ENCODE data around the gene ROR1. TPM values are rescaled to one million over a fixed set of nuclear protein-coding genes. Genes with fewer than 3 reads are reported as not detected.

Gene ROR1
- total and polyA plus RNA-seq, 2 donors (not counting 3 experiments of a cell fraction or from before 2014, with no cell fraction given): 2.6 to 3.5 TPM

DNA sequence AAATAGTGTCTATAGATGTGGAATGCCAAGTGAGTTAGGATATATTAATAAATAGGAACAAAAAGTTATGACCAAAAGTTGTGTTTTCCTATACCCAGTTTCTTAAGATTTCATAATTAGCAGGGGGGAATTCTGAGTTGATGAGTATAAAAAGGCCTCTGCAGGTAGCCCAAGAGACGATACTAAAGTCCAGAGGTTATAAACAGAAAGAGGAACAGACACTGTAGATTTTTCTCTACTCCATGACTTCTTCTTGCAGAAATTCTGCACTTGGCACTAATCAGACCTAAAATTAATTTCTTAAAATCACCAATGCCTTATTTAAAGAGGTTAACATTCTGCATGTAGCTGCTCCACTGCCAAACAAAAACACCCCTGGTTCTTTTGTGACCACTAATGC, 62.6 kb downstream of the ROR1 start:
- Histone ChIP-seq H3K36me3 (ENCODE audit: control insufficient read depth in 2 of 2, extremely low read depth in 1 of 2, insufficient read depth in 2 of 2, low read length in 2 of 2) (no peaks in the 10 kb centered on the region), H3K4me2 (ENCODE audit: insufficient read depth, low read length) (no peak overlapping the region), H2AFZ (ENCODE audit: low read depth, low read length) (no peak overlapping the region), H3K27me3 (ENCODE audit: control insufficient read depth in 2 of 2, insufficient read depth in 2 of 2, low read length in 2 of 2) (no peaks in the 10 kb centered on the region), H4K20me1 (replicated peaks; ENCODE audit: control insufficient read depth, extremely low read depth, insufficient read depth, low read length) (no peaks in the 10 kb centered on the region), H3K9me1 (replicated peaks; ENCODE audit: control insufficient read depth, extremely low read depth, insufficient read depth, low read length) (no peaks in the 10 kb centered on the region), H3K9ac (replicated peaks; ENCODE audit: extremely low read depth, insufficient read depth, low read length) (no peak overlapping the region), H3K4me3 (replicated peaks in 1 of 3; ENCODE audit: insufficient read depth in 1 of 3, low read depth in 1 of 3, low read length in 3 of 3) (no peak overlapping the region), H3K27ac (ENCODE audit: insufficient read depth, low read depth, low read length) (no peak overlapping the region), H3K9me3 (replicated peaks; ENCODE audit: control insufficient read depth, insufficient read depth, low read length) (no peaks in the 10 kb centered on the region), H3K79me2 (ENCODE audit: control insufficient read depth, insufficient read depth, low read length) (no peaks in the 10 kb centered on the region), H3K4me1 (ENCODE audit: control insufficient read depth, extremely low read depth, insufficient read depth, low read length) (no peaks in the 10 kb centered on the region)
- CTCF ChIA-PET: no interaction called here
- no TSS peak for BruUV-seq (replicated peaks)
- FAIRE-seq (no peak), DNase-seq (ENCODE audit: low read depth, low spot score) (no peak)
- intact Hi-C loops (cut with micrococcal nuclease): no loop called here
- TF ChIP-seq FOS (IDR thresholded peaks at IDR 0.05; ENCODE audit: borderline replicate concordance, insufficient read depth, low read length): no peak
- dilution Hi-C loops (cut with MboI; ENCODE audit: extremely low pct_ligation_motif_present, low sequenced_read_pairs): no loop called here
- POLR2A ChIA-PET: no interaction called here

DNA sequence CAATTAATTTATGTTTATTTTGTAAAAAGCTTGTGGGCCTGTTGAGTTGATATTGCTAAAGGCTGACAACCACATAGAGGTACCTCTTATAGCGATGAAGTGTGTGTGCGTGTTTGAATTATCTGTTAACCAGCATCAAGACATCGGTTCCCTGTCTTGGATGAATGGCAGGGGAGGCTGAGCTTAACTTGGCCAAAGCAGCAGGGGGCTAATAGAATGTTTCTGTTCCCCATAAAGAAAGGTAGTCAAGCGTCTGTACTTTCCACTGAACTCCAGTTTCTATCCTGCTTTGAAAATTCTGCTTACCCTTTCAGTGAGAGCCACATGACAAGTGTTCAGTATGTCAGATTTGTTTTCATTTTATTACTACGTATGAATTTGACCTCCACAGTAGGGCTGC, 63.0 kb downstream of the ROR1 start:
- H3K4me3 ChIP-seq (replicated peaks in 1 of 3; ENCODE audit: insufficient read depth in 1 of 3, low read depth in 1 of 3, low read length in 3 of 3): no peak overlapping the region
- H3K27ac ChIP-seq (ENCODE audit: insufficient read depth, low read depth, low read length): no peak overlapping the region
- ChIA-PET POLR2A (no interaction called here), CTCF (no interaction called here)
- no TSS peak for BruUV-seq (replicated peaks)
- TF ChIP-seq POLR2A (IDR thresholded peaks at IDR 0.05; ENCODE audit: low read depth, low read length): no peak
- TF ChIP-seq EZH2 (IDR thresholded peaks at IDR 0.05; ENCODE audit: borderline replicate concordance, low read depth, low read length, severe bottlenecking): no peak
- TF ChIP-seq JUN (IDR thresholded peaks at IDR 0.05; ENCODE audit: borderline replicate concordance, insufficient read depth, insufficient read length, low read depth): no peak
- TF ChIP-seq, protein P1, sequence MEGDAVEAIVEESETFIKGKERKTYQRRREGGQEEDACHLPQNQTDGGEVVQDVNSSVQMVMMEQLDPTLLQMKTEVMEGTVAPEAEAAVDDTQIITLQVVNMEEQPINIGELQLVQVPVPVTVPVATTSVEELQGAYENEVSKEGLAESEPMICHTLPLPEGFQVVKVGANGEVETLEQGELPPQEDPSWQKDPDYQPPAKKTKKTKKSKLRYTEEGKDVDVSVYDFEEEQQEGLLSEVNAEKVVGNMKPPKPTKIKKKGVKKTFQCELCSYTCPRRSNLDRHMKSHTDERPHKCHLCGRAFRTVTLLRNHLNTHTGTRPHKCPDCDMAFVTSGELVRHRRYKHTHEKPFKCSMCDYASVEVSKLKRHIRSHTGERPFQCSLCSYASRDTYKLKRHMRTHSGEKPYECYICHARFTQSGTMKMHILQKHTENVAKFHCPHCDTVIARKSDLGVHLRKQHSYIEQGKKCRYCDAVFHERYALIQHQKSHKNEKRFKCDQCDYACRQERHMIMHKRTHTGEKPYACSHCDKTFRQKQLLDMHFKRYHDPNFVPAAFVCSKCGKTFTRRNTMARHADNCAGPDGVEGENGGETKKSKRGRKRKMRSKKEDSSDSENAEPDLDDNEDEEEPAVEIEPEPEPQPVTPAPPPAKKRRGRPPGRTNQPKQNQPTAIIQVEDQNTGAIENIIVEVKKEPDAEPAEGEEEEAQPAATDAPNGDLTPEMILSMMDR (IDR thresholded peaks at IDR 0.05; ENCODE audit: extremely low read depth in 1 of 2, insufficient read depth in 1 of 2, low read depth in 1 of 2, low read length in 2 of 2): no peak
- no peak for TF ChIP-seq GATA2 (IDR thresholded peaks at IDR 0.05; ENCODE audit: insufficient read depth, insufficient read length, low read depth, low read length)
- TF ChIP-seq MYC (IDR thresholded peaks at IDR 0.05; ENCODE audit: low read depth, low read length): no peak
- TF ChIP-seq POLR2AphosphoS5 (IDR thresholded peaks at IDR 0.05; ENCODE audit: insufficient read depth, low read depth, low read length): no peak
- TF ChIP-seq, protein P2, sequence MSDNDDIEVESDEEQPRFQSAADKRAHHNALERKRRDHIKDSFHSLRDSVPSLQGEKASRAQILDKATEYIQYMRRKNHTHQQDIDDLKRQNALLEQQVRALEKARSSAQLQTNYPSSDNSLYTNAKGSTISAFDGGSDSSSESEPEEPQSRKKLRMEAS (IDR thresholded peaks at IDR 0.05; ENCODE audit: insufficient read depth, insufficient read length): no peak
- TF ChIP-seq FOS (IDR thresholded peaks at IDR 0.05; ENCODE audit: borderline replicate concordance, insufficient read depth, low read length): no peak
- H3K4me2 ChIP-seq (ENCODE audit: insufficient read depth, low read length): no peak overlapping the region
- no peaks in the 10 kb centered on the region for H4K20me1 ChIP-seq (replicated peaks; ENCODE audit: control insufficient read depth, extremely low read depth, insufficient read depth, low read length)
- no peak overlapping the region for H3K9ac ChIP-seq (replicated peaks; ENCODE audit: extremely low read depth, insufficient read depth, low read length)
- dilution Hi-C loops (cut with MboI; ENCODE audit: extremely low pct_ligation_motif_present, low sequenced_read_pairs) (no loop called here), intact Hi-C loops (cut with micrococcal nuclease) (no loop called here)
- FAIRE-seq: no peak
- no peaks in the 10 kb centered on the region for H3K9me1 ChIP-seq (replicated peaks; ENCODE audit: control insufficient read depth, extremely low read depth, insufficient read depth, low read length)
- H3K79me2 ChIP-seq (ENCODE audit: control insufficient read depth, insufficient read depth, low read length): no peaks in the 10 kb centered on the region
- no peaks in the 10 kb centered on the region for H3K4me1 ChIP-seq (ENCODE audit: control insufficient read depth, extremely low read depth, insufficient read depth, low read length)
- no peak for DNase-seq (ENCODE audit: low read depth, low spot score)
- no peaks in the 10 kb centered on the region for H3K9me3 ChIP-seq (replicated peaks; ENCODE audit: control insufficient read depth, insufficient read depth, low read length)
- no peaks in the 10 kb centered on the region for H3K27me3 ChIP-seq (ENCODE audit: control insufficient read depth in 2 of 2, insufficient read depth in 2 of 2, low read length in 2 of 2)
- H2AFZ ChIP-seq (ENCODE audit: low read depth, low read length): no peak overlapping the region
- no peaks in the 10 kb centered on the region for H3K36me3 ChIP-seq (ENCODE audit: control insufficient read depth in 2 of 2, extremely low read depth in 1 of 2, insufficient read depth in 2 of 2, low read length in 2 of 2)

Measured in endothelial cell of umbilical vein (primary cell).